Mesendoderm (in vitro differentiated cells): Measurements from ENCODE around the gene NRP2.

Experiments used
- DNase-seq: peaks from one replicate; pipeline ENCODE4 v3.0.0; 2013
- H2AK5ac ChIP-seq: 2 replicates; pipeline ENCODE4 v1.6.1; 2013; ENCODE audit warnings: low read length, inconsistent platforms
- H2BK120ac ChIP-seq: 2 replicates; pipeline ENCODE4 v1.6.1; 2013; ENCODE audit warnings: low read depth, mild to moderate bottlenecking, low read length, moderate library complexity, mixed read lengths
- H2BK15ac ChIP-seq: replicated peaks from 2 replicates; pipeline ENCODE4 v1.6.1; 2013; ENCODE audit warnings: low read depth, mild to moderate bottlenecking, moderate library complexity
- H2BK5ac ChIP-seq: 2 replicates; pipeline ENCODE4 v1.6.1; 2013; ENCODE audit warnings: low read length, inconsistent platforms
- H3K18ac ChIP-seq: 2 replicates; pipeline ENCODE4 v1.6.1; 2013; ENCODE audit warnings: mild to moderate bottlenecking, low read length, mixed read lengths
- H3K23ac ChIP-seq: one replicate; pipeline ENCODE4 v1.6.1; 2013; ENCODE audit warnings: low read length
- H3K27ac ChIP-seq: 2 replicates; pipeline ENCODE4 v1.5.1; 2013; ENCODE audit warnings: low read depth, mild to moderate bottlenecking, inconsistent platforms, low read length, moderate library complexity
- H3K27me3 ChIP-seq: 2 replicates; pipeline ENCODE4 v1.6.1; 2013; ENCODE audit warnings: low read length, control low read depth, mild to moderate bottlenecking, inconsistent platforms; ENCODE audit not compliant: insufficient read depth, poor library complexity
- H3K36me3 ChIP-seq: 2 replicates; pipeline ENCODE4 v1.6.1; 2013; ENCODE audit warnings: low read length, inconsistent platforms; ENCODE audit not compliant: control insufficient read depth, insufficient read depth
- H3K4ac ChIP-seq: one replicate; pipeline ENCODE4 v1.6.1; 2013; ENCODE audit warnings: low read depth, mild to moderate bottlenecking, low read length, moderate library complexity
- H3K4me1 ChIP-seq: 2 replicates; pipeline ENCODE4 v1.6.1; 2013; ENCODE audit warnings: low read depth, low read length, inconsistent platforms; ENCODE audit not compliant: control insufficient read depth
- H3K4me2 ChIP-seq: 2 replicates; pipeline ENCODE4 v1.6.1; 2013; ENCODE audit warnings: low read length
- H3K4me3 ChIP-seq: 2 replicates; pipeline ENCODE4 v1.5.1; 2013; ENCODE audit warnings: mild to moderate bottlenecking, low read length
- H3K56ac ChIP-seq: one replicate; pipeline ENCODE4 v1.6.1; 2013; ENCODE audit warnings: low read length
- H3K79me1 ChIP-seq: 2 replicates; pipeline ENCODE4 v1.6.1; 2013; ENCODE audit warnings: low read length, inconsistent platforms
- H3K79me2 ChIP-seq: 2 replicates; pipeline ENCODE4 v1.6.1; 2013; ENCODE audit warnings: mild to moderate bottlenecking, low read length; ENCODE audit not compliant: control insufficient read depth, insufficient read depth
- H3K9ac ChIP-seq: 2 replicates; pipeline ENCODE4 v1.6.1; 2013; ENCODE audit warnings: low read length, inconsistent platforms
- H4K5ac ChIP-seq: one replicate; pipeline ENCODE4 v1.6.1; 2013; ENCODE audit warnings: low read length
- H4K8ac ChIP-seq: one replicate; pipeline ENCODE4 v1.6.1; 2013; ENCODE audit warnings: low read depth, mild to moderate bottlenecking, control low read depth, low read length, moderate library complexity
- WGBS: extraction: QIAGEN DNeasy Blood & Tissue Kit; methylation state at CpG from one replicate; pipeline ENCODE4 v1.1.7; 2013; ENCODE audit warnings: low lambda C conversion rate, missing lambda C conversion rate; ENCODE audit not compliant: insufficient coverage; ENCODE audit errors: extremely low coverage; 5-methylcytosine and 5-hydroxymethylcytosine counted together

Gene NRP2

DNA sequence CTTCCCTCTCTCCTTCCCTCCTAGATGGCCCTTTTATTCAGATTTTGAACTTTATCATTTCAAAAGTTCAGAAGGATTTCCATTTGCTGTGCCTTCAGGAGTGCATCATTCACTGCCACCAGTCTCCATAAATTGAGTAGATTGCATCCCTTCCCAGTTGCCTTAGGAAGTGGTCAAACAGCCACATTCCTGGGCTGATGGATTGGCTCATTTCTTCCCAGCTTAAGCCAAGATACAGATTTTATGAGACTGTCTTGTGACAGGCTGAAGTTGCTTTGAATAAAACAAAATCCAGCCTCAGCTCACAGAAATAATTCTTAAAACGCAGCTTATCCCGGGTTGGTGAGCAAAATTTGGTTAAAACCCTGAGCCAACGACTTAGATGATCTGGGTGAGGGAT is 9.8 kb downstream of the NRP2 start:
- Histone ChIP-seq H3K4ac (no peak overlapping the region), H3K4me3 (no peak overlapping the region), H3K9ac (no peak overlapping the region), H3K36me3 (no peaks in the 10 kb centered on the region), H3K79me2 (peaks cover 1% of the 10 kb centered on the region), H3K27me3 (no peaks in the 10 kb centered on the region), H2BK5ac (no peak overlapping the region), H3K4me2 (no peak overlapping the region), H3K56ac (no peak overlapping the region), H4K8ac (no peak overlapping the region), H3K18ac (peak overlapping the region; percentile 46), H2AK5ac (no peak overlapping the region), H4K5ac (no peak overlapping the region), H3K4me1 (peaks cover 28% of the 10 kb centered on the region), H3K79me1 (peaks cover 2% of the 10 kb centered on the region), H2BK120ac (no peak overlapping the region), H3K27ac (no peak overlapping the region), H2BK15ac (no peak overlapping the region), H3K23ac (no peak overlapping the region)
- no CpG with 5 or more reads among the region's 3 CpGs for WGBS
- DNase-seq: no peak

DNA sequence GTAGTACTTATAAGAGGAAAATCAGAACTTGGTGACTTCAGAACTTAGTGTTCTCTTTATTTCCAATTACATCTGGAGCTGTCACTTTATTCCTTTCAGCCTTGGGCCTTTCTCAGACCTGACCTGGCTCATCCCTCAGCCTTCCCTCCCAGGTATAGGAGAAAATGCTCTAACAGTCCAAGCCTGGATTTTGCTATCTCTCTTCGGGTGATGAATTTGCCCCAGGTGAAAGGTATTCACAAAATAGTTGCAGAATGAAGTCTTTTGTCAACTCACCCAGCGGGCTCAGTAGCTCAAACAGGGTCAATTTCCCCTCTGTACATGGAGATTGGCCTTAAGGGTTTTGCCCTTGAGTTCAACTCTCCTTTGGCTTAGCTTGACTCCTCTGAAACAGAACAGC is 12.0 kb downstream of the NRP2 start:
- no peak overlapping the region for H2BK15ac ChIP-seq
- no peak overlapping the region for H3K4ac ChIP-seq
- no CpG with 5 or more reads among the region's 2 CpGs for WGBS
- H3K36me3 ChIP-seq: no peaks in the 10 kb centered on the region
- no peak overlapping the region for H4K5ac ChIP-seq
- no peak overlapping the region for H4K8ac ChIP-seq
- H2BK120ac ChIP-seq: no peak overlapping the region
- no peak overlapping the region for H3K27ac ChIP-seq
- peaks cover 1% of the 10 kb centered on the region for H3K79me2 ChIP-seq
- H2BK5ac ChIP-seq: no peak overlapping the region
- no peaks in the 10 kb centered on the region for H3K27me3 ChIP-seq
- no peak overlapping the region for H3K4me3 ChIP-seq
- no peak overlapping the region for H3K23ac ChIP-seq
- H3K4me2 ChIP-seq: no peak overlapping the region
- DNase-seq: peak; percentile 59
- no peak overlapping the region for H2AK5ac ChIP-seq
- H3K9ac ChIP-seq: no peak overlapping the region
- H3K4me1 ChIP-seq: peaks cover 29% of the 10 kb centered on the region
- H3K56ac ChIP-seq: no peak overlapping the region
- H3K79me1 ChIP-seq: peaks cover 2% of the 10 kb centered on the region
- H3K18ac ChIP-seq: no peak overlapping the region

DNA sequence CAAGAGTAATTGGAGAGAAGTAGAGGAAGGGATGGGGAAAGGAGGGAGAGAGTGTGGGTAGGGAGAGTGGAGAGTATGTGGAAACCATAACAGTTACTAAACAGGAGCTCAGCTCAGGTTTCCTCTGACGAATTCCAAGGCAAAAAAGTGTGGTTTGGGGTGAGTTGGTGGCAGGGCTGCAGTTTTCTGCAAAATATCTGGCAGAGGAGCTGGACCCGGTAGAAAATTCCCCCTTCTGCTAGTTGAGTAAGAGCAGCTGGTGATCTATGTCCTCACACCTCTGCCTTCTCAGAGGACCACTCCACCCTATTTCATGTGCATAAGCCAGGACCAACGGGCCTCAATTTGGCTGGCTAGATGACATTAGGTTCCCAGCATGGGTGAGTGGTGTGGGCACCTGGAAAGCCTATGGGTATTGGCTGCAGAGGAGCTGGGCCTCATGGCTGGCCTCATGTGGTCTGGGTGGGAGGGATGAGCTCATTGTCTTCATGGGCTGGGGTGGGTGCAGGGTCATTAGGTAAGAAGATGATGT is 13.2 kb downstream of the NRP2 start:
- no peaks in the 10 kb centered on the region for H3K36me3 ChIP-seq

DNA sequence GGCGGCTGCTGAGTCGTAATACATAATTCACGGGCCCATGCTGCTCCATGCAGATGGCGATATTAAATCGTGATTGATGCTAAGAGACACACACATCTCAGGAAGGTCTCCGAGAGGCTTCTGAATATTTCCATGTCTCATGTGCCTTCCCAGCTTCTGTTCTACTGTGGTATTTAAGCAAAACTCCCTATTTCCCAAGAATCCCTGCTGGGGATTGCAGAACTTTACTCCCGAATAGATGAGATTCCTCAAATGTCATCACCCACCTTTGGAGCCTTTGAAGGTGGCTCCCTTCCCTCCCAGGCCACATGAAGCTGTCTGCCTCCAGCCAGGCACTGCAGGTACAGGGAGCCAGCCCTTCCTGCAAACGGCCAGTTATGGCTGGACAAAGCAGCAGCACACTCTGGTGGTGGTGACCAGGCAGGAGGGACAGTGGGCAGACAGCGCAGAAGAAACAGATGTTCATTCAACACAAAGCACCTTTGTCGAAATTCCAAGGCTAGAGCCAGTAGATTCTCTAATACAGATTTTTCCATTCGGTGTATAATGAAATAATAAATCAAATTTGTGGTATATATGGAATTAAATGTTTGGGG is 14.1 kb downstream of the NRP2 start:
- H3K4ac ChIP-seq: no peak overlapping the region
- H3K4me2 ChIP-seq: no peak overlapping the region
- H3K9ac ChIP-seq: no peak overlapping the region
- no peak overlapping the region for H2BK120ac ChIP-seq
- no peak overlapping the region for H3K18ac ChIP-seq
- no peak overlapping the region for H3K27ac ChIP-seq
- no peak overlapping the region for H2BK15ac ChIP-seq
- H3K4me3 ChIP-seq: no peak overlapping the region
- no peak overlapping the region for H4K8ac ChIP-seq
- H3K79me2 ChIP-seq: no peaks in the 10 kb centered on the region
- WGBS: no CpG with 5 or more reads among the region's 11 CpGs
- H4K5ac ChIP-seq: no peak overlapping the region
- H3K79me1 ChIP-seq: no peaks in the 10 kb centered on the region
- no peaks in the 10 kb centered on the region for H3K27me3 ChIP-seq
- H3K56ac ChIP-seq: peak overlapping the region; percentile 60
- H2AK5ac ChIP-seq: no peak overlapping the region
- DNase-seq: peak; percentile 92
- H3K23ac ChIP-seq: no peak overlapping the region
- no peaks in the 10 kb centered on the region for H3K36me3 ChIP-seq
- H2BK5ac ChIP-seq: no peak overlapping the region
- H3K4me1 ChIP-seq: peaks cover 40% of the 10 kb centered on the region

More for the DNA sequence above, 13.2 kb downstream of the NRP2 start:
- H3K4ac ChIP-seq: peak overlapping the region; percentile 22
- no peak overlapping the region for H2BK120ac ChIP-seq
- peak overlapping the region; percentile 13 for H2AK5ac ChIP-seq
- H2BK15ac ChIP-seq: no peak overlapping the region
- no peaks in the 10 kb centered on the region for H3K79me2 ChIP-seq
- no peak overlapping the region for H3K23ac ChIP-seq
- no peak overlapping the region for H3K56ac ChIP-seq
- DNase-seq: peak; percentile 45
- no peak overlapping the region for H3K4me2 ChIP-seq
- no peak overlapping the region for H4K5ac ChIP-seq
- no peaks in the 10 kb centered on the region for H3K27me3 ChIP-seq
- H3K79me1 ChIP-seq: peaks cover 2% of the 10 kb centered on the region
- no peak overlapping the region for H3K4me3 ChIP-seq
- WGBS: no CpG with 5 or more reads among the region's 3 CpGs
- peak overlapping the region; percentile 80 for H3K18ac ChIP-seq
- peak overlapping the region; percentile 11 for H3K9ac ChIP-seq
- peak overlapping the region; percentile 57 for H3K27ac ChIP-seq
- peak overlapping the region; percentile 1 for H2BK5ac ChIP-seq
- no peak overlapping the region for H4K8ac ChIP-seq
- peaks cover 38% of the 10 kb centered on the region for H3K4me1 ChIP-seq

DNA sequence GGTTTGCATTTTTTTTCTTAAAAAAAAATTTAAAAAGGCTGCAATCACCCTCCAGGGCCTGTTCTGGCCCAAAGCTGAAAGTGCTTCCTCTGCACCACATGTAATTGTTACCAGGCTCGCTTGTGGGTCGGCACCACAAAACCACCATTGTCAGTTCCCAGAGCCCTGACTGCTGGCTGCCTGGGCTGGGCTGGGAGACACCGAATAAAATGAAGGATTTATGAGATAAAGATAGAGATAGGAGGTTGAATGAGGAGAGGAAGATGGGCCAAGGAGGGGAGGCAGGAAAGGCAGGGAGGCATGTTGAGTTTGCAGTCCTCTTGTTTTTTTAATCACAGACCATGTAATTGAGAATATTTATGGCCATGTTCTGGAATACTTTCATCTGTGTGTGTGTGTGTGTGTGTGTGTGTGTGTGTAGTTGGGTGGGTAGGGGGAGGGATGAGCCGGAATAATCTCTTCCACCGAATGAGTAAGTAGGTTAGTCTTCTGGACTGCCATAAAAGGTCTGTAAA is 14.7 kb downstream of the NRP2 start:
- Histone ChIP-seq H2AK5ac (no peak overlapping the region), H2BK120ac (no peak overlapping the region), H3K18ac (peak overlapping the region; percentile 47), H4K5ac (no peak overlapping the region), H2BK15ac (no peak overlapping the region), H3K79me1 (no peaks in the 10 kb centered on the region), H3K9ac (no peak overlapping the region), H3K36me3 (no peaks in the 10 kb centered on the region), H3K4me1 (peaks cover 41% of the 10 kb centered on the region), H3K79me2 (no peaks in the 10 kb centered on the region), H2BK5ac (peak overlapping the region; percentile 28), H3K56ac (peak overlapping the region; percentile 54), H4K8ac (no peak overlapping the region), H3K27ac (no peak overlapping the region), H3K23ac (no peak overlapping the region), H3K4ac (no peak overlapping the region), H3K4me3 (no peak overlapping the region), H3K4me2 (no peak overlapping the region), H3K27me3 (no peaks in the 10 kb centered on the region)
- DNase-seq: peak; percentile 36
- no CpG with 5 or more reads among the region's 5 CpGs for WGBS
